Measurements from ENCODE around the gene RND3. TPM values are rescaled to one million over a fixed set of nuclear protein-coding genes. Genes with fewer than 3 reads are reported as not detected.

RND3 gene
- total RNA-seq, 1 donor from 2014 or later, result not detected

GRCh38 chr2:150425121-150425955 is 62.1 kb downstream of the RND3 start:
- intact Hi-C loops (cut with micrococcal nuclease), result no loop called here
- no peak overlapping the region for H3K27ac Mint-ChIP-seq

GRCh38 chr2:150424406-150424805 is 63.1 kb downstream of the RND3 start:
- Mint-ChIP-seq H3K36me3 (ENCODE audit: low read depth) (no peaks in the 10 kb centered on the region), H3K4me1 (no peaks in the 10 kb centered on the region), H3K27ac (no peak overlapping the region), H3K4me3 (no peak overlapping the region), H3K27me3 (no peaks in the 10 kb centered on the region), H3K9me3 (no peaks in the 10 kb centered on the region)
- DNase-seq (no peak), ATAC-seq (ENCODE audit: low read depth) (no peak)
- no peak for TF ChIP-seq CTCF (IDR thresholded peaks at IDR 0.05)
- POLR2A ChIA-PET, result no interaction called here
- CTCF ChIA-PET, result no interaction called here
- intact Hi-C loops (cut with micrococcal nuclease), result no loop called here

More at GRCh38 chr2:150425121-150425955, 62.1 kb downstream of the RND3 start:
- Mint-ChIP-seq H3K9me3 (no peaks in the 10 kb centered on the region), H3K4me3 (no peak overlapping the region), H3K4me1 (no peaks in the 10 kb centered on the region), H3K27me3 (no peaks in the 10 kb centered on the region), H3K36me3 (ENCODE audit: low read depth) (no peaks in the 10 kb centered on the region)
- ChIA-PET CTCF (no interaction called here), POLR2A (no interaction called here)
- no peak for DNase-seq
- TF ChIP-seq CTCF (IDR thresholded peaks at IDR 0.05), result no peak
- no peak for ATAC-seq (ENCODE audit: low read depth)

- no peak for TF ChIP-seq CTCF (IDR thresholded peaks at IDR 0.05)
- no peaks in the 10 kb centered on the region for H3K27me3 Mint-ChIP-seq
- ChIA-PET CTCF (no interaction called here), POLR2A (no interaction called here)
- no peak overlapping the region for H3K27ac Mint-ChIP-seq
- H3K36me3 Mint-ChIP-seq (ENCODE audit: low read depth), result no peaks in the 10 kb centered on the region
- DNase-seq, result no peak
- no peaks in the 10 kb centered on the region for H3K4me1 Mint-ChIP-seq
- no peak for ATAC-seq (ENCODE audit: low read depth)
- H3K4me3 Mint-ChIP-seq, result no peak overlapping the region
- peaks cover 4% of the 10 kb centered on the region for H3K9me3 Mint-ChIP-seq
- intact Hi-C loops (cut with micrococcal nuclease), result no loop called here
Measured at GRCh38 chr2:150421126-150421651, 66.3 kb downstream of the RND3 start.

- Mint-ChIP-seq H3K27me3 (no peaks in the 10 kb centered on the region), H3K27ac (no peak overlapping the region), H3K4me1 (no peaks in the 10 kb centered on the region), H3K9me3 (peaks cover 4% of the 10 kb centered on the region), H3K36me3 (ENCODE audit: low read depth) (no peaks in the 10 kb centered on the region), H3K4me3 (no peak overlapping the region)
- no peak for DNase-seq
- no peak for TF ChIP-seq CTCF (IDR thresholded peaks at IDR 0.05)
- intact Hi-C loops (cut with micrococcal nuclease), result no loop called here
- POLR2A ChIA-PET, result no interaction called here
- ATAC-seq (ENCODE audit: low read depth), result no peak
- CTCF ChIA-PET, result no interaction called here
Measured at GRCh38 chr2:150418916-150419315, 68.6 kb downstream of the RND3 start.
